HCT116 (cell line): ENCODE data around the gene MTUS2.

Source experiments
- CEBPB ChIP-seq: IDR thresholded peaks from 2 replicates; pipeline ENCODE4 v1.6.1; 2012; ENCODE audit warnings: low read depth
- EZH2 ChIP-seq: fragments of 200-600 bp; sonication (generic); IDR thresholded peaks from 2 replicates; pipeline ENCODE4 v1.6.1; 2017; ENCODE audit warnings: antibody characterized with exemption, mixed run types
- JUND ChIP-seq: IDR thresholded peaks from 2 replicates; pipeline ENCODE4 v1.6.1; 2012
- POLR2A ChIP-seq: IDR thresholded peaks from 2 replicates; pipeline ENCODE4 v1.7.0; 2011; ENCODE audit warnings: borderline replicate concordance; ENCODE audit not compliant: insufficient read depth, insufficient read length; ENCODE audit errors: extremely low read depth
- RAD21 ChIP-seq: IDR thresholded peaks from 2 replicates; pipeline ENCODE4 v1.6.1; 2012; ENCODE audit warnings: low read depth, mild to moderate bottlenecking
- TF ChIP-seq, protein P1 (sequence below), 3 experiments: fragments of 200-600 bp in 1 of 3; sonication (generic) in 1 of 3; IDR thresholded peaks in 2 of 3; conservative IDR thresholded peaks in 1 of 3; 2 replicates each; pipeline ENCODE4 v1.5.1; 2012 to 2017; ENCODE audit warnings: low read depth in 2 of 3, low read length in 2 of 3, antibody characterized with exemption in 1 of 3, borderline replicate concordance in 1 of 3, control low read depth in 1 of 3, mild to moderate bottlenecking in 1 of 3, mixed read lengths in 1 of 3, mixed run types in 1 of 3, moderate library complexity in 1 of 3; ENCODE audit not compliant: insufficient read depth in 1 of 3
- TF ChIP-seq, protein P2 (sequence below): IDR thresholded peaks from 2 replicates; pipeline ENCODE4 v1.6.1; 2012
- TF ChIP-seq, protein P3 (sequence below): IDR thresholded peaks from 2 replicates; pipeline ENCODE4 v1.6.1; 2012

DNA sequence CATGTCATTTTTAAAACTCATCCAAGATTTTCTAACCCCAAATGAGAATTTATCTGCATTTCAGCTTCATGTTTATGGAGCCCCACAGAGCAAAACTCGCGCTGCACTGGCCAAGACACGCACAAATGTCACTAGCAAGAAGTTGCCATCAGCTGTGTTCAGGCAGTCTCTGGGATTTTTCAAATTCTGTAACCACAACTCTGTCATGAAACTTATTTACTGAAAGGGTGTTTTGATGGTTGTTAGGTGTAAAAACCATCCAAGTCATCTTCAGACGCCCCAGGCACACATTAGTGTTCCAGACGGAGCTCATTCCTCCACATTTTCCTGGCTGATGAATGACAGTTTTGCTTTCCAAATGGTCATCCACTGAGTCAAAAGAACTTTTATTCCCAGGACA is 712.0 kb downstream of the MTUS2 start:
- TF ChIP-seq, protein P1, sequence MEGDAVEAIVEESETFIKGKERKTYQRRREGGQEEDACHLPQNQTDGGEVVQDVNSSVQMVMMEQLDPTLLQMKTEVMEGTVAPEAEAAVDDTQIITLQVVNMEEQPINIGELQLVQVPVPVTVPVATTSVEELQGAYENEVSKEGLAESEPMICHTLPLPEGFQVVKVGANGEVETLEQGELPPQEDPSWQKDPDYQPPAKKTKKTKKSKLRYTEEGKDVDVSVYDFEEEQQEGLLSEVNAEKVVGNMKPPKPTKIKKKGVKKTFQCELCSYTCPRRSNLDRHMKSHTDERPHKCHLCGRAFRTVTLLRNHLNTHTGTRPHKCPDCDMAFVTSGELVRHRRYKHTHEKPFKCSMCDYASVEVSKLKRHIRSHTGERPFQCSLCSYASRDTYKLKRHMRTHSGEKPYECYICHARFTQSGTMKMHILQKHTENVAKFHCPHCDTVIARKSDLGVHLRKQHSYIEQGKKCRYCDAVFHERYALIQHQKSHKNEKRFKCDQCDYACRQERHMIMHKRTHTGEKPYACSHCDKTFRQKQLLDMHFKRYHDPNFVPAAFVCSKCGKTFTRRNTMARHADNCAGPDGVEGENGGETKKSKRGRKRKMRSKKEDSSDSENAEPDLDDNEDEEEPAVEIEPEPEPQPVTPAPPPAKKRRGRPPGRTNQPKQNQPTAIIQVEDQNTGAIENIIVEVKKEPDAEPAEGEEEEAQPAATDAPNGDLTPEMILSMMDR (IDR thresholded peaks at IDR 0.05 in 2 of 3, conservative IDR thresholded peaks at IDR 0.05 in 1 of 3; ENCODE audit: borderline replicate concordance in 1 of 3, insufficient read depth in 1 of 3, low read depth in 2 of 3, low read length in 2 of 3), result no peak
- no peak for TF ChIP-seq RAD21
- TF ChIP-seq JUND, result no peak
- TF ChIP-seq EZH2, result no peak
- TF ChIP-seq, protein P2, sequence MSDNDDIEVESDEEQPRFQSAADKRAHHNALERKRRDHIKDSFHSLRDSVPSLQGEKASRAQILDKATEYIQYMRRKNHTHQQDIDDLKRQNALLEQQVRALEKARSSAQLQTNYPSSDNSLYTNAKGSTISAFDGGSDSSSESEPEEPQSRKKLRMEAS, result no peak
- TF ChIP-seq CEBPB, result no peak
- no peak for TF ChIP-seq POLR2A
- TF ChIP-seq, protein P3, sequence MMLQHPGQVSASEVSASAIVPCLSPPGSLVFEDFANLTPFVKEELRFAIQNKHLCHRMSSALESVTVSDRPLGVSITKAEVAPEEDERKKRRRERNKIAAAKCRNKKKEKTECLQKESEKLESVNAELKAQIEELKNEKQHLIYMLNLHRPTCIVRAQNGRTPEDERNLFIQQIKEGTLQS, result no peak
